HG02610 (cell line): ENCODE measurements around the gene ERC2.

ENCODE experiments used
- ATAC-seq: cut with Tn5 transposase; IDR thresholded peaks from one replicate; pipeline ENCODE4 v1.9.1; 2021; ENCODE audit warnings: mild to moderate bottlenecking, moderate library complexity; ENCODE audit not compliant: unreplicated experiment

Gene ERC2

GRCh38 chr3:55576621-55577388 lies 891.5 kb downstream of the ERC2 start:
- no peak for ATAC-seq

DNA sequence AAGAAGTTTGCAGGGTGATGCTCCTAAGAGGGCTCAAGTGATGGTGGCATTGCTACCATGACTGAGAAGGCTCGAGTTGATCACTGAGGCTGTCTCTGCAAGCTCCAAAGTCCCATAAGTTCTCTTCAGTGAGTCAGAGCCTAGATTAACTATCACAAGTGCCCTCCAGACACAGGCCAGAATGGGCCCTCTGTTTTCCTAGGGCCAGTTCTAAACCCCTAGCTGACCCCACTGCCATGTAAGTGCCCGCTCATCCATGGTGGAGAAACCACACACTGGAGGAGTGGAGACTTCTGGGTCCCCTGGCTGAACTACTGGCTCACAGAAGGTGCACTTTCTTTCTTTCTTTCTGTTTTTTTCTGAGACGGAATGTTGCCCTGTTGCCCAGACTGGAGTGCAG lies 893.6 kb downstream of the ERC2 start:
- no peak for ATAC-seq

DNA sequence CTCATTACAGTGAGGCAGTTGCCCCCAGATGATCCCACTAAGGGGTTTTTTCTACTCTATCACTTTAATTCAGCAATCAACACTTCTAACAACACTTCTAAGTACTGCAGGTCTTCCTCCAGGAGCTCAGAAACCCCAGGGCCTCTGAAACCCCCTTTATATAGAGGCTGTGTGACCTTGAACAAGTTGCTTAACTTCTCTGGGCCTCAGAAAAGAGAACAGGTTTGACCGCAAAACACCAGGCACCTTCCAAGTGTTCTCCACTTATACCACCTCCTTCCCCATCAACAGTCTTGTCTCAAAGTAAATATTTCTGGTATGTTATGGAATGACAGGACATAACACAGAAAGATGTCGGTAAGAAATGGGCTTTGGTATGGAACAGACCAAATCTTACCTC lies 895.5 kb downstream of the ERC2 start:
- no peak for ATAC-seq

GRCh38 chr3:55571913-55572312 lies 896.4 kb downstream of the ERC2 start:
- ATAC-seq: no peak

- no peak for ATAC-seq
Measured at GRCh38 chr3:55571216-55571813, 897.0 kb downstream of the ERC2 start.

- ATAC-seq: no peak
Measured at GRCh38 chr3:55570271-55570711, 898.0 kb downstream of the ERC2 start.

- ATAC-seq: no peak
Measured at GRCh38 chr3:55569033-55569599, 899.2 kb downstream of the ERC2 start.

DNA sequence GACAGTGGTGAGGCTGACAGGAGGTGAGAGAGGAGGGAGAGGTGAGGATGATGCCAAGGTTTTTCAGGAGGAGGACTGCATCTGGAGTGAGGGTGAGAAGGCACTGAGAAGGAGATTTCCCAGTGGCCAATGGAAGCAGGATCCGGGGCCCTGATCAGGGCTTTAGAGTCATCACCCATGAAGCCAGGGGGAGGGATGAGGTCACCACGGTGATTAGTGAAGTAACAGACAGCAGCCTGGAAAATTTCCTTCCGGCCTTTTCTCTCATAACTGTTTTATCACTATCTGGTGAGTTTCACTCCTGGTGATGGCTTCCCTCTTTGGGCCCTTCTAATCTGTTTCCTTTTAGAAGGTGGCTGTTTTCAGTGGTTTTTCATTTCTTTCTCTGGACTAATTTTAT lies 900.7 kb downstream of the ERC2 start:
- no peak for ATAC-seq

GRCh38 chr3:55567121-55567520 lies 901.1 kb downstream of the ERC2 start:
- no peak for ATAC-seq

DNA sequence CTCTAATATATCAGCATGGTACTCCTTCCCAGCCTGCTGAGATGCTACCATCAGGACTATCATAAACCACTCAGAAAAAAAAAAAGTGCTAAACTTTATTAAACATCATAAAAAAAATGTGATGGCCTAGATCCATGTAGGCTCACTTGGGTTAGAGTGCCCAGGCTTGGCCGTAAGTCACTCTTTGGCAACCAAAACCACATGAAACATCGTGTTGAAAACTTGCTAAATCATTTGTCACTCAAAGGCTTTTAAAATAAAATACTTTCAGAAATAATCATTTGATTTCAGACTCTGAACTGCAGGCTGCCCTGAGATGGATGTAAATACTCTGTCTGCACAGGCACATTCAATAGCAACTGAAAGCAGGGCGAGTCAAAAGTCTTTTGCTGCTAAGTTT lies 902.7 kb downstream of the ERC2 start:
- ATAC-seq: no peak

DNA sequence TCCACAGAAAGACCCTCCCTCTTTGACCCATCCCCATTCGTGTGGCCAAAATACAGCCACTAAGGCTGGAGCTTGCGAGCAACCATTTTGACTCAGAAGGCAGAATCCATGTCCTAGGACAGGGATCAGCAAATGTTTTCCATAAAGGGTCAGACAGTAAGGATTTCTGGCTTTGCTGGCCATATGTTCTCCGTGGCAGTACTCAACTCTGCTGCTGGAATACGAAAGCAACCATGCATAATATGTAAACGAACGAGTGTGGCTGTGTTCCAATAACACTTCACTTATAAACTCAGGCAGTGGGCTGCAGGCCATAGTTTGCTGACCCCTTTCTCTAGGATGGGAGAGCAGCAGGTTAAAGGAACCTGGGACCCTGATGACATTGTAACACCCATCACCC lies 903.5 kb downstream of the ERC2 start:
- no peak for ATAC-seq

- ATAC-seq: no peak
Measured at GRCh38 chr3:55562700-55563099, 905.6 kb downstream of the ERC2 start.

DNA sequence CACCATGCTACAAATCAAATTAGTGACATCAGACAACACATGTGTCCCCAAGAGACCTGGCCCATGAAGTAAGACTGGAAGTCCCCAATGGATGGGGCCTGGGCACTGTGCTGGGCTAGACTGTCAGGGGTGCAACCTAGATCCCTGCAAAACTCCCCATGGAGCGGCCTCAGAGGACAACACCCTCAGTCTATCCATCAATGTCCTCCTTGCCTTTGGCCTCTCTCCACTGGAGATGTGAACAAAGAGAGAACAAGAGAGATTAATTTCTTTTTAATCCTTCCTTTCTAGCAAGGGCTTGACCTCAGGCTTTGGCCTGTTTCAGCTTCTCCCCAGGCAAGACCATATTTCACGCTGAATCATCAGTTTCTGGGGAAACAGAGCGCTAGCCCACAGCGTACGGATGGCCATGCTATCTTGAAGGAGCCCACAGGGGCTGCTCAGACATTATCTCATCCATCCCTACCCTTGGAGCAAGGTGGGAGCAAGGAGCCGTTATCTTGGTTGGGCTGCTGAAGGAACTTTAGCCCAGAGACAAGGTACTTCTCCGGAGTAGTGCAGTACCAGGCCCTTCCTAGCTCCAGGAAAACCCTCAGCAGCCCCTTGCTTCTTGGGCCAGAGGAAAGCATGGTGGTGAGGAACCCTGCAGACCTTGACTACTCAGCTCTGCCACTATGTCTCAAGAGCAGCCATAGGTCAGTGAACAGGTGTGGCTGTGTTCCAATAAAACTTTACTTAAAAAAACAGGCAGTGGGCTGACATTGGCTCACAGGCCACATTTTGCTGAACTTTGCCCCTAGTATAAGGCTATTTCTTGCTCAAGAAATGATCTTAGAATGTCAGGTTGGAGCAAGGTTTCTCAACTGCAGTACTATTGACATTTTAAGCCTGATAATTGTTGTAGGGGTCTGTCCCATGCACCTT lies 908.5 kb downstream of the ERC2 start:
- ATAC-seq: no peak

DNA sequence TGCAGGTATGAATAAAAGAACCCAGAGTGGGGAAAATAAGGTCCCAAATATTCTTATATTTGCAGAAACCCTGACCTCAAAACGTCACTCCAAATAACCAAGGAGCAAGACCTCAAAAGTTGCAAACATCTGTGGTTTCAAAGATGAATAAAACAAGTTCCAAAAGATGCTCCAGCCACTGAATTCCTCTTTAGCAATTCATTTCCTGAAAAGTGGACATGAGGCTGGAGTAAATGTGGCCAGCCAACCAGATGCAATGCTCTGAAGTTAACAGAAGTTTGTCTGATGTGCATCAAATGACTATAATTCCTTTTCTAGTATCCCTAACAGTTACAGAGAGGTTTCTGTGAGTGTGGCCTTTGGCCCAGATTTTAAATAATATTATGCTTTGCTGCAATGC lies 910.0 kb downstream of the ERC2 start:
- no peak for ATAC-seq

GRCh38 chr3:55557549-55557948 lies 910.7 kb downstream of the ERC2 start:
- ATAC-seq: no peak

DNA sequence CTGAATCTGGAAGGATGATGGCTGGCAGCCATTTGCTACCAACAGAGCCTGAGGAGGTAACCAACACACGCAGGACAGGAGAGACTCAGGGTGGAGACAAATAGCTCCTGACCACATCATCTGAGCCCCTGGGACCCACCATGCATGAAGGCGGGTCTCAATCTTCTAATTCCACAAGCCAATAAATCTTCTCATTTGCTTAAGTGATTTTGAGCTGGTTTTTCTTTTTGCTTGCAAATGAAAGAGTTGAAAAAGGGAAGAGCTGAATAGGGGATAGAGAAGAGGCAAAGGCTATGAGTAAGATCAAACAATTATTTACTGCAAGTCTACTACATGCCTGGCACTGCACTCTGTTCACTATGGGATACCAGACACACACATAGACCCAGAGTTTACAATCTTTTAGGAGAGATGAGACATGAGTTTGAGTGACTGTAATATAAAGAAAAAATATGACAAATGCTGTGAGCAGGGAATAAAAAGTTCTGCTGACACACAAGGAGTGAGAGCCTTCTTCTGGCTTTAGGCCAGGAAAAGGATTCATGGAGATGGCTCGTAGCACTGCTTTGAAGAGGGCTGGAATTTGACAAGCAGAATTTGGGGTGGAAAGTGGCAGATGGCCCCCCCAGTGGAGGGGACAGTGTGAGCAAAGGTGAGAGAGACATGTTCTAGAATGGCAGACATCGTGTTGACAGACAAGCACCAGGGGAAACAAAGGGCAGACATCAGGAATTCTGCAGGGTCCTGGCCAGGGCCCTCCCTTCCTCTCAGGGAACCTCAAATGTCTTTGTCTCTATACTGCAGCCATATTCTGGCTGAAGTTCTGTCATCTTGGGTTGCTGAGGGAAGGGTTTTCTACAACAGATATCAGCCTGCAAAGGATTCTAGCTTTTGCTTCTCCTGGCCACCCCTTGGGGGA lies 911.4 kb downstream of the ERC2 start:
- no peak for ATAC-seq

DNA sequence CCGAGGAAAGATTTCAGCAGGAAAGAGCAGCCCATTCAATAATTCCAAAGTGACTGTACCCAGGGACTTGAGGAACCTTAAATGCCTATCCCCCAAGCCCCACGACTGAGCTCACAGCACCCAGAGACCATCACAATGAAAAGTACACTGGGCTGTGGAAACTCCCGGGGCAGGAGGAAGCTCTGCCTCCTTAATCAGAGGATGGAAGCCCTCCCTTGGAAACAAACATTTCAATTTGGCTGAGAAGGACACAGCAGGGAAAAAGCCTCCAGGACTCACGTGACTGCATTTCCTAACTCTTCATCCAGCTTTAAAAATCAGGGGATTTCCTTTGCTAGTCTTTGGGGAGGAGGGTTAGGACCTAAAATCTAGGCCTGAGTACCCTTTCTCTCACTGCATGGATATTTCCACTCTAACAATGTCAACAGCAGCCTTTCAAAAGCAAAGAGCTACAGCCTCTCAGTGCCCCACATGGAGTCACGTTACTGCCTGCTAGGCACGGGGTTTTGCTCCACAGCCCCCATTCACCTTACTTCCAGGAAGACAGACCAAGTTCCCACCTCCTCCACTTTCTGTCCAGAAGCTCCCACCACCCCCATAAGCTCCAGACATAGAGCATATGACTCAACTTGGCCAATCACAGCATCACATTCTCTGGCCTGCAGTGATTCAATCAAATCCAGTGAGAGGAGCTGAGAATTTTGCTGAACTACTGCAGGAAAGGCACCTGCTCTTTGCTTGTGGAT lies 912.2 kb downstream of the ERC2 start:
- no peak for ATAC-seq

- ATAC-seq: no peak
Measured at GRCh38 chr3:55554634-55555425, 913.4 kb downstream of the ERC2 start.

- no peak for ATAC-seq
Measured at GRCh38 chr3:55551644-55552043, 916.6 kb downstream of the ERC2 start.
